ENCODE measurements around the gene LRP1. TPM values are rescaled to one million over a fixed set of nuclear protein-coding genes. Genes with fewer than 3 reads are reported as not detected.

LRP1 gene
- total and polyA plus RNA-seq, 5 experiments from 2014 or later: 0.51 to 6.0 (median 2.7) TPM; not detected in 1

GRCh38 chr12:57216921-57217879 lies 88.9 kb downstream of the LRP1 start:
- ATAC-seq (peak; percentile 31 to 38), DNase-seq (peak in 2 of 10 donors; percentile 26 to 45)
- no peaks in the 10 kb centered on the region for H3K9me3 Mint-ChIP-seq
- peaks cover 0 to 6% (median 0%) of the 10 kb centered on the region in 3 donors for H3K36me3 Mint-ChIP-seq
- H3K27ac Mint-ChIP-seq: peak overlapping the region in 4 of 10 donors; percentile 35 to 90 (median 72)
- POLR2A ChIA-PET: interaction anchor here (1.0 to 5.1 kb wide), 4 partner anchors 12 to 23 kb away, joined by 4 to 72 read pairs (median 16); partner anchors contain the start of gene SHMT2
- H3K4me1 Mint-ChIP-seq: peaks cover 39 to 67% (median 62%) of the 10 kb centered on the region in 4 donors
- H3K4me3 Mint-ChIP-seq: peak overlapping the region; percentile 66 to 90 (median 86)
- peaks cover 54 to 89% (median 74%) of the 10 kb centered on the region in 5 donors for H3K27me3 Mint-ChIP-seq

GRCh38 chr12:57218030-57218853 lies 90.0 kb downstream of the LRP1 start:
- ATAC-seq: no peak
- POLR2A ChIA-PET: interaction anchor here (0.6 to 1.1 kb wide), 3 partner anchors 11 to 495 kb away, joined by 4 to 5 read pairs (median 4); partner anchors contain the start of gene SHMT2
- peaks cover 43 to 74% (median 67%) of the 10 kb centered on the region in 4 donors for H3K4me1 Mint-ChIP-seq
- H3K9me3 Mint-ChIP-seq: no peaks in the 10 kb centered on the region
- peaks cover 62 to 94% (median 84%) of the 10 kb centered on the region in 5 donors for H3K27me3 Mint-ChIP-seq
- peak overlapping the region; percentile 29 to 88 (median 56) for H3K4me3 Mint-ChIP-seq
- peak overlapping the region in 1 of 10 donors; percentile 13 for H3K27ac Mint-ChIP-seq
- DNase-seq: no peak
- H3K36me3 Mint-ChIP-seq: peaks cover 0 to 9% (median 0%) of the 10 kb centered on the region in 3 donors

DNA sequence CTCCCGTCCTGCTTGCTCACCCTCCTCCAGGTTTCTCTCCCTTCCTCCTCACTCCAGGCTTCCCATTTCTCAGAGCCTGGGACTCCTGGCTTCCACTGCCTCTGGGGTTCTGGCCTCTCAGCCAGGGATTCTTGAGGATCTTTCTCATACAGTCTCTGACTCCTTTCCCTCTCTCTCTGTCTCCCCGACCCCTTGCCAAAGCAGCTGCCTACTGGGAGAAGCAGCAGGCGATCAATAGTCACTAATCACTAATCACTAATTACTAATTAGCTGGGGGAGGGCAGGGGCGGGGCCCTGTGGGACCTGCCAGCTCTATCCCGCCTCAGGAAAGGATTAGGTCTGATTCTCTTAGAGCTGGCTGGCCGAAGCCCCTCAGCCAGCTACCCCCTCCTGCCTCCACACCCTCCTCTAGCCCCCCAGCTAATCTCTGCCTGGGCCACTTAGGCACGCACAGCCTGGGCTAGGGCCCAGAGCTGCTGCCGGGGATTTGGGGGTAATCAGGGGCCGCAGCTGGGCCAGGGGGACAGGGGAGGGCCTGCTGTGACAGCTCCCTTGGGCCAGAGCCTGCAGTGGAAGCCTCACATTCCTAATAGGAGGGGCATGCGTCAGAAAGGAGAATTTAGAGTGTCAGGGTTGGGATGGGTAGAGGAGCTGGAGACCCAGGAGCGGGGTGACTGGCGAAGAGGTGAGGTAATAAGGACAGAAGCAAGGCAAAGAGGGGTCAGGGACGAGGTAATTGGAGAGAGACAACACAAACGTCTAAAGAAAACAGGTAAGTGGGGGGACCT lies 91.1 kb downstream of the LRP1 start:
- peaks cover 36 to 69% (median 60%) of the 10 kb centered on the region in 4 donors for H3K4me1 Mint-ChIP-seq
- peaks cover 55 to 94% (median 84%) of the 10 kb centered on the region in 5 donors for H3K27me3 Mint-ChIP-seq
- ATAC-seq (no peak), DNase-seq (no peak)
- peak overlapping the region in 3 of 10 donors; percentile 3 to 49 (median 30) for H3K4me3 Mint-ChIP-seq
- peak overlapping the region in 1 of 10 donors; percentile 1 for H3K27ac Mint-ChIP-seq
- no peaks in the 10 kb centered on the region for H3K9me3 Mint-ChIP-seq
- POLR2A ChIA-PET: interaction anchor here (1.2 kb wide), 1 partner anchor 10 kb away, joined by 5 read pairs; the partner anchor contains the start of gene SHMT2
- H3K36me3 Mint-ChIP-seq: peaks cover 0 to 9% (median 0%) of the 10 kb centered on the region in 3 donors

- peaks cover 0 to 9% (median 0%) of the 10 kb centered on the region in 3 donors for H3K36me3 Mint-ChIP-seq
- peaks cover 50 to 92% (median 77%) of the 10 kb centered on the region in 5 donors for H3K27me3 Mint-ChIP-seq
- H3K4me1 Mint-ChIP-seq: peaks cover 30 to 66% (median 59%) of the 10 kb centered on the region in 4 donors
- DNase-seq: no peak
- no peak for ATAC-seq
- peak overlapping the region in 2 of 10 donors; percentile 7 to 49 for H3K4me3 Mint-ChIP-seq
- POLR2A ChIA-PET: interaction anchor here (1.2 kb wide), 1 partner anchor 9 kb away, joined by 5 read pairs; the partner anchor contains the start of gene SHMT2
- H3K27ac Mint-ChIP-seq: peak overlapping the region in 1 of 10 donors; percentile 1
- no peaks in the 10 kb centered on the region for H3K9me3 Mint-ChIP-seq
These were observed 91.9 kb downstream of the LRP1 start for GRCh38 chr12:57219993-57220754.

DNA sequence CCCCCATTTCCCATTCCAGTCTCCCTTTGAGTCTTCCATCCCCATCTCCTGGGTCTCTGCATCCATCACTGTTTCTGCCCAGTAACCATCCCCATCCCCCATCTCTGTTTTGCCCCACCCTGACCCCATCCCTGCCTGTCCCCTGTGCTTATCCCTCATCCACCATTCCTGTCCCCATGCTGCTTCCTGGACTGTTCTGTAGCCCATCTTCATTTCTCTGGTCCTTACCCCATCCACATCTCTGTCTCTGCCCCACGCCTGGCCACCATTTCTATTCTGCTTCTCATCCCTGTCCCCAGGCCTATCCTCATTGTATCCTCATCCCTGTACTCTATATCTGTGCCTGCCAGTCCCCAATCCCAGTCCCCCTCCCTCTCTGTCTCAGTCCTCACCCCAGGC lies 92.5 kb downstream of the LRP1 start:
- peaks cover 0 to 2% (median 0%) of the 10 kb centered on the region in 9 donors for H3K9me3 Mint-ChIP-seq
- peak overlapping the region in 4 of 10 donors; percentile 6 to 36 (median 18) for H3K4me3 Mint-ChIP-seq
- H3K27me3 Mint-ChIP-seq: peaks cover 47 to 92% (median 77%) of the 10 kb centered on the region in 5 donors
- DNase-seq: no peak
- peaks cover 27 to 66% (median 58%) of the 10 kb centered on the region in 4 donors for H3K4me1 Mint-ChIP-seq
- H3K27ac Mint-ChIP-seq: no peak overlapping the region
- peaks cover 0 to 6% (median 2%) of the 10 kb centered on the region in 3 donors for H3K36me3 Mint-ChIP-seq
- ATAC-seq: no peak
- POLR2A ChIA-PET: interaction anchor here (1.1 kb wide), 1 partner anchor 18 kb away, joined by 3 read pairs; no protein-coding TSS in a partner anchor

DNA sequence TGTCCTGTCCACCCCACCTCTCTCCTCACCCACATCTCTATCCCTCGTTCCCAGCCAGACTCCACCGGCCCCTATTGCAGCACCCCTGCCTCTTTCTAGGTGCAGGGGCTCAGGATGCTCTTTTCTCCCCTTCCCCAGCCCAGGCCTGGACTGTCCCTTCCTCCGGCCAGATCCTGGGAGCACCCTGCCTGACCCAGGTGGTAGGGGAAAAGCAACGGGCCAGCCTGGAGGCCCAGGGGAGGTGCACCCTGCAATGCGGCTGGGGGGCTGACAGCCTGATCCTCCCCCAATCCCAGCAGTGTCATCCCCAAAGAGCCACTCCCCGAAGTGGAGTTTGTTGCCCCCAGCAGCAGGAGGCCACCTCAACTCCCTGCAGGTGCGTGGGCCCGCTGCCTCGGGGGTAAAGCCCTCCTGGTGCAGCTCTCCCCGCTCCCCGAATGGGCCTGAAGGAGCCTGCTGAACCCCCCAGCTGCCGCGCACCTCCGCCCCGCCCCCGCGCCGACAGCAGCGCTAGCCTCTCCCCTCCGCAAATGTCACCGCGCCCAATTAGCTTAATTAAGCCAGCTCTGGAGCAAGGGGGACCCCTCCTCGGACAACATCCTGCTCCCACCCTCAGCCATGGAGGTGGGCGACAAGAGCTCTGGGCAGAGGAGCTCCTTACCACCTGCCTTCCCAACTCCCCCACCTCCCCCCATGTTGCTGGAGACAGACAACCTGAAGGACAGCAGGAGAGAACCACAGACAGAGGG lies 93.1 kb downstream of the LRP1 start:
- Mint-ChIP-seq H3K27me3 (peaks cover 48 to 93% (median 78%) of the 10 kb centered on the region in 5 donors), H3K27ac (peak overlapping the region in 1 of 10 donors; percentile 12), H3K9me3 (peaks cover 0 to 2% (median 0%) of the 10 kb centered on the region in 9 donors), H3K4me1 (peaks cover 28 to 68% (median 58%) of the 10 kb centered on the region in 4 donors), H3K36me3 (peaks cover 0 to 6% (median 2%) of the 10 kb centered on the region in 3 donors), H3K4me3 (peak overlapping the region in 4 of 10 donors; percentile 1 to 36 (median 24))
- POLR2A ChIA-PET: interaction anchor here (0.7 to 1.1 kb wide), 2 partner anchors 18 to 22 kb away, joined by 3 read pairs; no protein-coding TSS in a partner anchor
- DNase-seq: no peak
- no peak for ATAC-seq

DNA sequence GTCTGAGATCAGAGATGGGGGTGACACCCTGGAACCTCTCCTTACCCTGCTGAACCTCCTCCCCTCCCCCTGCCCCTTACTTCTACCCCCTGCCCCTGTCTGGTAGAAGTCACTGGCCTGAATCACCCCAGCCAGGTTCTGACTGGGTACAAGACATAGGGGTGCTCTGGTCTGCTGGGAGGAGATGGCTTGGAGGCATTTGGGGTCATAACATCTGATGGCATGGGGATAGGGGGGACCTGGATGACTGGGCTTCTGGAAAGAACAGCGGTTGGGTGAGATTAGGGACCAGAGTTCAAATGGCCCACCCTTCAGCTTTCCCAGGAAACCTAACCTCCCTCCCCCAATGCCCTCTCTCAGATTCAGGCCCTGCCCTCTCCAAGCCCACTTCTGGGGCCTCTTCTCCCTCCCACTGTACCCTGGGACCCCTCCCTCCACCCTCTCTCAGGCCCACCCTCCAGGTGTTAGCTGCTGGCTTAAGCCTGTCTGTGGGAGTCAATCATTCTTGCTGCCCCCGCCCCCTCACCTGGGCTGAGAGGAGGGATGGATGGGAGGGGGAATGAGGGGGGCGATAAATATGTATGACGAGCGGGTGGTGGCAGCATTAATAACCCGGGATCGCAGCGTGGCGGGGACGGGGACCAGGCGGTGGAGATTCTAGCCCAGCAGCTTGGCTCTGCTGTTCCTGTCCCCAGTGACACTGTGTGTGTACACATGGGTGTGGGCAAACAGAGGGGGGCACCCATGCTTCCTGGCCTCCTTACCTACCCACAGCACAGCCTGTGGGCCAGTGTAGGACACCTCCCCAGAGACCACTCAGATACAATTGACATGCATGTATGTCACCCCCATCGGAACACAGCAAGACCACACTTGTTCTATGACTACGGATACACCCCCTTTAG lies 94.3 kb downstream of the LRP1 start:
- Mint-ChIP-seq H3K4me3 (peak overlapping the region in 5 of 10 donors; percentile 3 to 55 (median 31)), H3K9me3 (peaks cover 0 to 2% (median 0%) of the 10 kb centered on the region in 9 donors), H3K27ac (peak overlapping the region in 3 of 10 donors; percentile 23 to 75 (median 29)), H3K36me3 (peaks cover 0 to 6% (median 2%) of the 10 kb centered on the region in 3 donors), H3K27me3 (peaks cover 52 to 98% (median 78%) of the 10 kb centered on the region in 5 donors), H3K4me1 (peaks cover 30 to 75% (median 62%) of the 10 kb centered on the region in 4 donors)
- DNase-seq (peak in 1 of 10 donors; percentile 22), ATAC-seq (no peak)
- POLR2A ChIA-PET: interaction anchor here (0.6 to 5.7 kb wide), 4 partner anchors 9 to 216 kb away, joined by 3 to 40 read pairs (median 3); a partner anchor contains a TSS

GRCh38 chr12:57223191-57224165 lies 95.2 kb downstream of the LRP1 start:
- H3K27me3 Mint-ChIP-seq: peaks cover 49 to 94% (median 72%) of the 10 kb centered on the region in 5 donors
- H3K36me3 Mint-ChIP-seq: peaks cover 0 to 6% (median 2%) of the 10 kb centered on the region in 3 donors
- ATAC-seq (peak; percentile 19), DNase-seq (no peak)
- peaks cover 33 to 74% (median 59%) of the 10 kb centered on the region in 4 donors for H3K4me1 Mint-ChIP-seq
- H3K9me3 Mint-ChIP-seq: peaks cover 0 to 2% (median 0%) of the 10 kb centered on the region in 9 donors
- H3K4me3 Mint-ChIP-seq: peak overlapping the region in 4 of 10 donors; percentile 31 to 55 (median 46)
- peak overlapping the region in 4 of 10 donors; percentile 23 to 75 (median 41) for H3K27ac Mint-ChIP-seq
- POLR2A ChIA-PET: interaction anchor here (0.6 to 5.7 kb wide), 6 partner anchors 9 to 217 kb away, joined by 3 to 40 read pairs (median 3); a partner anchor contains a TSS

Measured in naive thymus-derived CD8-positive, alpha-beta T cell (primary cell).